Measurements from ENCODE around the gene PDIA2. TPM values are rescaled to one million over a fixed set of nuclear protein-coding genes. Genes with fewer than 3 reads are reported as not detected.

PDIA2 gene
- total and polyA plus RNA-seq, 9 donors: 0.46 to 1.8 (median 0.63) TPM

DNA sequence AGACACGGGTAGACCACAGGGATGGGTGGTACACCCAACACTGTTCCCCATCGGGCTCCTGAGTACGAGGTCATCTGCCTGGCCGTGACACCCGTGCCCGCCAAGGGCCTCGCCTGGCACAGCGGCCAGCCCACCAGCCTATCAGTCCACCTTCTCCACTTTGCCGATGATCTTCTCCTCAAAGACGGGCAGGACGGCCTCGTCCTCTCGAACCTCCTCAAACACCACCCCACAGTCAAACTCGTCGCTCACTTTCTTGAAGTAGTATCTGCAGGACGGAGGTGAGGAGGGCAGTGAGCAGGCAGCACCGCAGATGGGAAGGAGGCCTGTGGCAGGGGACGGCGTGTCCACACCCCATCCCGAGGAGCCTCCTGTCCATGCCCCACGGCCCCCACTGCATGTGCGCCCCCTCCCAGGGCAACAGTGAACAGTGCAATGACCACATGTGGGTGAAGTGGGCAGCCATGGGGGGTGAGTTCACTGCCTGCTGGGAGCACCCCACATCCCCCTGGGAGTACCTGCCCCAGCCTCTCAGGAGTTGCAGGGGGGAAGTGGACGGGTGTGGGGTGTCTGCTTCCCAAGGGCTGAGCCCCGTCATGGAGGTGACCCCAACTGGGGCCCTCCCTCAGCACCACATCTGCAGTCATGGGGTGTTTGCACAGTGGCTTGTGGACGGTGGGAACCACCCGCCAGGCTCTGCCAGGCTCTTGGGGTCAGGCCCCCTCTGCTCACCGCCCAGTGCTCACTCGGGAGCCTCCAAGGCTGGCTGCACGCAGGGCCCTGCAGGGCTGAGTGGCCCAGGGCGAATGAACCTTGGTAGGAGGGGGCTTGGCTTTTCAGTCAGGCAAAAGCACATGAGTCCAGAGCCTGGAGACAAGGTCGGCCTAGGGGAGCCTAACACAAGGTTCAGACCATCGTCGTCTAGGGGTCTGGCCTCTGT lies 5.3 kb downstream of the PDIA2 start:
- H3K9me3 ChIP-seq (replicated peaks; ENCODE audit: control insufficient read depth, low read depth, low read length): no peaks in the 10 kb centered on the region
- no peaks in the 10 kb centered on the region for H3K4me1 ChIP-seq (ENCODE audit: control insufficient read depth, insufficient read depth, low read length)
- WGBS (ENCODE audit: insufficient coverage): 92% methylated on average over 27 of the region's 33 CpGs
- no peak for DNase-seq
- peaks cover 62% of the 10 kb centered on the region for H3K36me3 ChIP-seq (ENCODE audit: control insufficient read depth, insufficient read depth, low read length)
- H3K27ac ChIP-seq (ENCODE audit: low read length): no peak overlapping the region
- peaks cover 2% of the 10 kb centered on the region for H3K27me3 ChIP-seq (ENCODE audit: control insufficient read depth, insufficient read depth, low read length)
- H3K4me3 ChIP-seq (ENCODE audit: low read length): no peak overlapping the region

DNA sequence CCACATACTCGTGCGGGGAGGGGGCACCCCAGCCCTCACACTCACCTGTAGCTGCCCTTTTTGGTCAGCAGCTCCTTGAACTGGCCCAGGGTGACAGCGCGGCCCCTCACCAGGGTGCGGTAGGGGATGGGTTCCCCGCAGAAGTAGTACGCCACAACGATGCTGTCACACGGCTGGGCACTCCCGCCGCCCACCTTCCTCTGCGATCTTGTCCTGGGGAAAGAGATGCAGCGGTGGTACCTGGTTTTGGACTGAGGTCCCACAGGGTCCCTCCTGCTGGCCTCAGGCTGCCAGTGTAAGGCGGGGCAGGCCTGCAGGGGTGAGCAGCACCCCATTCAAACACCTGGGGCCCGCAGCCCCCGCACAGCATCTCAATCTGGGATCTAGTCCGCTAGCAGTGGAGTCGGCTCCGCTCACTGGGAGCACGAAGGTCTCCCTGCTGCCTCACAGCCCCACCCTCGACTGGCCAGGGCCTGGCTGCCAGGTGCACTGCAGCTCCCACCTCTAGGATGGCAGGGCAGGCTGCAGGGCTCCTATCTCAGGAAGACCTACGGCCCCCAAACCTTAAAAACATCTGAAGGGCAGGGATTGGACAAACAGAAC lies 6.5 kb downstream of the PDIA2 start:
- Histone ChIP-seq H3K27me3 (ENCODE audit: control insufficient read depth, insufficient read depth, low read length) (no peaks in the 10 kb centered on the region), H3K9me3 (replicated peaks; ENCODE audit: control insufficient read depth, low read depth, low read length) (no peaks in the 10 kb centered on the region), H3K4me1 (ENCODE audit: control insufficient read depth, insufficient read depth, low read length) (no peaks in the 10 kb centered on the region), H3K4me3 (ENCODE audit: low read length) (no peak overlapping the region), H3K36me3 (ENCODE audit: control insufficient read depth, insufficient read depth, low read length) (peaks cover 69% of the 10 kb centered on the region), H3K27ac (ENCODE audit: low read length) (no peak overlapping the region)
- DNase-seq: no peak
- 89% methylated on average over 21 of the region's 22 CpGs for WGBS (ENCODE audit: insufficient coverage)

DNA sequence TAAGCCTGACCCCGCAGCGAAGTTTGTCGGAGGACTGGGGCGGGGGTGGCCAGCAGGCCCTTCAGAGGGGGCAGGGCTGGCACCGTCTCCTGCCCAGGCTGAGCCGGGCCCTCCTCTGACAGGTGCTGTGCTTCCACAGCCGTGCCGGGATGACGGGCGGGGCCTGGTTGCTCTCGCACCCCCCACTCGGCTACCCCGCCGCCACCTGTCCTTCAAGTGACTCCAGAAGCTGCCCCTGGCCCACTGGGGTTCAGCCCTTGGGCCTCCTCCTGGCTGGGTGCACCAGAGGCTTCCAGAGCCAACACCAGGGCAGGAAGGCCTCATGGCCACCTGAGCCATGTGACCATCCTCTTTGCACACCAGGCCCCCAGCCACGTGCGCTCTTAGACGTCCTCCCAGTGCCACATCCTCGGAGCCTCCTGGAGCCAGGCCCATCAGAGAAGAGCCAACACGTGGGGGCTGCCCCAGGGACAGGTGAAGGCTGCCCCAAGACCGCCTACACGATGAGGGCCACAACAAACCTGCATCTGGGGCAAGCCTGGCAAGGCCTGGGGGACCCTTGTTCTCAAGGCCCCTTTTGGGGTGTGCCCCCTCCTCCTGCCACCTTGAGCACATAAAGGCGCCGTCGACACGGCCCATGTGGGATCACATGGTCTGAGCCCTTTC lies 7.2 kb downstream of the PDIA2 start:
- no peak overlapping the region for H3K27ac ChIP-seq (ENCODE audit: low read length)
- H3K4me3 ChIP-seq (ENCODE audit: low read length): no peak overlapping the region
- 80% methylated on average over 25 of the region's 25 CpGs for WGBS (ENCODE audit: insufficient coverage)
- H3K9me3 ChIP-seq (replicated peaks; ENCODE audit: control insufficient read depth, low read depth, low read length): no peaks in the 10 kb centered on the region
- H3K4me1 ChIP-seq (ENCODE audit: control insufficient read depth, insufficient read depth, low read length): no peaks in the 10 kb centered on the region
- no peak for DNase-seq
- no peaks in the 10 kb centered on the region for H3K27me3 ChIP-seq (ENCODE audit: control insufficient read depth, insufficient read depth, low read length)
- peaks cover 69% of the 10 kb centered on the region for H3K36me3 ChIP-seq (ENCODE audit: control insufficient read depth, insufficient read depth, low read length)

DNA sequence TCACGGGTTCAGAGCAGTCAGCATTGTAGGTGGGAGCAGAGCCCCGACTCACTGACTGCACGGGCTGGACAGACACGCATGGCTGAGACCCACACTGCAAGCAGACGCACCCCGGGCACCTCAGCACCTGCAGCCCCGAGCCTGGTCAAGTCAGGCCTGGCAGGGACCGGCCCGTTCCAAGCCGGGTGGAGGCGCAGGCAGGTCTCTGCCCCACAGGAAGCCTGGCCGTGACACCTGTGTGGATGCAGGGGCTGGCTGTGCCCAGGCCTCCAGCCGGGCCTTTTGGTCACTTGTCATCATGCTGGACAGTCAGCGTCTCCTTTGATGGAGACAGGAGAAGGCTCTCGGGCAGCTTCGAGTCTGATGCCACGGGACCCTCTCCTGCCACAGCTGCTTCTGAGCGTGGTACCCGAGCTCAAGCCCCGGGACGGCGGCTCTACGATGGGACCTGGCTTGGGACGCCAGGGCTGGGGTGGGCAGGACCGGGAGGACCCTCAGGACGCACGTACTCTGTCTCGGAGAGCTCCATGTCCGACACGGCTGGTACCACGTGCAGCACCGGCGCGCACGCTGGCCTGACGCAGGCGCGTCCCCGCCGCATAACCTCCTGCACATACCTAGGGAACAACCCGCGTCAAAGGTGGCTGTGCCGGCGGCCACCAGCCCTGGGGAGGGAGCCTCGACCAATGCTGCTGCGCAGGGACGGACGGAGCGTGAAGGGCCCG lies 7.9 kb downstream of the PDIA2 start:
- Histone ChIP-seq H3K27me3 (ENCODE audit: control insufficient read depth, insufficient read depth, low read length) (no peaks in the 10 kb centered on the region), H3K36me3 (ENCODE audit: control insufficient read depth, insufficient read depth, low read length) (peaks cover 69% of the 10 kb centered on the region), H3K27ac (ENCODE audit: low read length) (no peak overlapping the region), H3K4me3 (ENCODE audit: low read length) (no peak overlapping the region), H3K4me1 (ENCODE audit: control insufficient read depth, insufficient read depth, low read length) (no peaks in the 10 kb centered on the region), H3K9me3 (replicated peaks; ENCODE audit: control insufficient read depth, low read depth, low read length) (no peaks in the 10 kb centered on the region)
- WGBS (ENCODE audit: insufficient coverage): 93% methylated on average over 50 of the region's 50 CpGs
- no peak for DNase-seq

DNA sequence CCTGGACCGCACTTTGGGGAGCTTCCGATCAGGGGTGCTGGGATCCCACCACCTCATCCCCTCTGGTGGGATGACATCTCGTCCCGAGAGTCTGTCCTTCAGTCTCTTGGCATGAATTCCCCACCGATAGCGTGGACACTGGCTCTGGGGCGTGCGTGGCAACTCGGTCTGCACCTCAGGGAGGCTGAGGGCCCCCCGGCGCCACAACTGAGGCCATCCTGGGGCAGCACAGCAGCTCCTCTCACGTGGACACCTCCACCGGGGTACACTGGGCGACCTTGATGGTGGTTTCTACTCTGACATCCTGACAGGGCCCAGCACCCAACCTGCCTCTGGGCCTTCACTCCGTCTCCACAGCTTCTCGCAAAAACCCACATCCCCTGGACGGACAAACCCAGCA lies 8.6 kb downstream of the PDIA2 start:
- Histone ChIP-seq H3K4me3 (ENCODE audit: low read length) (no peak overlapping the region), H3K9me3 (replicated peaks; ENCODE audit: control insufficient read depth, low read depth, low read length) (no peaks in the 10 kb centered on the region), H3K27me3 (ENCODE audit: control insufficient read depth, insufficient read depth, low read length) (no peaks in the 10 kb centered on the region), H3K4me1 (ENCODE audit: control insufficient read depth, insufficient read depth, low read length) (no peaks in the 10 kb centered on the region), H3K36me3 (ENCODE audit: control insufficient read depth, insufficient read depth, low read length) (peaks cover 73% of the 10 kb centered on the region), H3K27ac (ENCODE audit: low read length) (no peak overlapping the region)
- no peak for DNase-seq
- WGBS (ENCODE audit: insufficient coverage): 88% methylated on average over 14 of the region's 17 CpGs

DNA sequence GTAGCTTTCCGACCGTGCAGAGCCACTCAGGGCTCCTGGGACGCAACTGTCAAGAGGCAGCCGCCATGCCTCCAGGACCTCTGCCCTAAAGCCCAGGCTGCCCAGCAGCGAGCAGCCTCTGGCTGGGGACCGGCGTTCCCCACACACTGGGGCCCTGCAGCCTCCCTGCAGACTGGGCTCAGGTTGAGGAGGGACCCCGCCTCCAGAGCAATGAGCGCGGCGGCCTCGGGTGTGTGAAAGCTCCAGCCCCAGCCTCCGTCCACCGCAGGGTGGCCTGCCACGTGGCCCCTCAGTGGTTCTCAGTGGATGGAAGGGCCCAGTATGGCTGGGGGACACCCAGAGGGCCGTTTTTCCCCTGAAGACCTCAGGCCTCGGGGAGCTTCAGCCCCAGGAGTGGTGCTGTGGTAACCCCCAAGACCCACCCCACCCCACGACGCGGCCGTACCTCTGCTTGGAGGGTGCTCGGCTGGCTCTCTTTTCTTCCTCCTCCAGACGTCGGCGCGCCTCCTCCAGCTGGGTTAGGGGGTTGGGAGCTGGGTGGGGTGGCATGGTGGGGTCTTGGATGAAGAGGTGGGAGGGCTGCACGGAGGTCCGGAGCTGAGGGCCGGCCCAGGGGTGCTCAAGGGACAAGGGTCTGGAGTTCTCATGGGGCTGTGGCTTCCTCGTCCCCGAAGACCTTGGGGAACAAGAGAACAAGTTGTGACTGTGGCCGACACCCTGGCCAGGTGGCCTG lies 10.2 kb downstream of the PDIA2 start:
- Histone ChIP-seq H3K4me3 (ENCODE audit: low read length) (no peak overlapping the region), H3K36me3 (ENCODE audit: control insufficient read depth, insufficient read depth, low read length) (peaks cover 73% of the 10 kb centered on the region)
- WGBS (ENCODE audit: insufficient coverage): 88% methylated on average over 20 of the region's 32 CpGs

DNA sequence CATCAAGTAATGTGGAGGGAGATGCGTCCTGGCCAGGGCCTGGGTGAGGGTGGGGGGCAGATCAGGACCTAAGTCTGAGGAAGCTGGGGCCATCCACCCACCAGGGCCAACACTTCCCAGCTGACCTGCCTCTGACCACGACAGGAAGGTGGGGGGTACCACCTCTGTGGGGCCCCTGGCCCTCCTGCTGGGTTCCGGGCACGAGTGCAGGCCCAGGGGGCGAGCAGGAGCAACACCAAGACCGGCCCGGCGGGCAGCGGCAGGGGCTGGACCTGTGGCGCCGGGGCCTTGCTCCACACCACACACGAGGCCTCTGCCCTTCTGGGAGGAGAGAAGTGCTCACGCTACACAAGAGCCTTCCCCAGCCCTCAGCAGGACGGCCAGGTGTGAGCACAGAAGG lies 13.3 kb downstream of the PDIA2 start:
- Histone ChIP-seq H3K9me3 (replicated peaks; ENCODE audit: control insufficient read depth, low read depth, low read length) (no peaks in the 10 kb centered on the region), H3K36me3 (ENCODE audit: control insufficient read depth, insufficient read depth, low read length) (peaks cover 60% of the 10 kb centered on the region), H3K4me1 (ENCODE audit: control insufficient read depth, insufficient read depth, low read length) (no peaks in the 10 kb centered on the region), H3K27me3 (ENCODE audit: control insufficient read depth, insufficient read depth, low read length) (no peaks in the 10 kb centered on the region), H3K27ac (ENCODE audit: low read length) (no peak overlapping the region), H3K4me3 (ENCODE audit: low read length) (no peak overlapping the region)
- WGBS (ENCODE audit: insufficient coverage): 96% methylated on average over 12 of the region's 14 CpGs
- DNase-seq: no peak

More for the DNA sequence above, 10.2 kb downstream of the PDIA2 start:
- Histone ChIP-seq H3K27ac (ENCODE audit: low read length) (no peak overlapping the region), H3K9me3 (replicated peaks; ENCODE audit: control insufficient read depth, low read depth, low read length) (no peaks in the 10 kb centered on the region), H3K27me3 (ENCODE audit: control insufficient read depth, insufficient read depth, low read length) (no peaks in the 10 kb centered on the region), H3K4me1 (ENCODE audit: control insufficient read depth, insufficient read depth, low read length) (no peaks in the 10 kb centered on the region)
- DNase-seq: no peak

DNA sequence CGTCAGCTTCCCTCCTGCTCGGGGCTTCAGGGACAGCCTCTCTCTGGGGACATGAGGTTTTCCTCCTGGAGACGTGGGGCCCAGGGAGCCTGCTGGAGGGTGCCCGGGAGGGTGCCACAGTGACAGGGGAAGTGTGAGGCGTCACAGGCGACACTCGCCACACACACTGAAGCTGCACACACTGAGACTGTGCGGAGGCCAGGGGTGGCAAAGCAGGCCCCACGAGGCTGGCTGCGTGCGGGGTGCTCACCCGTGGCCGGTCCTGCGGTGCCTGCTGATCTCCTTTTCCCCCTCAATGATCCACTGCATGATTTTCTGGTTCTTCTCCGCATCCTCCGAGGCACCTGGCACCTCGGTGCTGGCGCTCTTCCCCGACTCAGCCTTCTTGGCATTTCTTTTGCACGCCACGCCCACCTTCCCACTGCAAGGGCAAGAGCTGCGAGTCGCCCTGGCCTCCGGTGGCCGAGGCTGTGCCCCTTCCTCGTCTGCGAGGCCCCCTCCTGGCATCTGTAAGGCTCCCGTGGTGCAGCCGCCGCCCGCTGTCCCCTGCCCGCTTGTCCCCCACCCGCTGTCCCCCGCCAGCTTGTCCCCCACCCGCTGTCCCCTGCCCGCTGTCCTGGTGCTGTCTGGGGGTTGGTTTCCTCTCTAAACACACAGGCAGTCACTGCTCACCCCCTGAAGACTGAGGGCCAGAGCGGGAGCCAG lies 14.0 kb downstream of the PDIA2 start:
- DNase-seq: no peak
- no peaks in the 10 kb centered on the region for H3K4me1 ChIP-seq (ENCODE audit: control insufficient read depth, insufficient read depth, low read length)
- no peaks in the 10 kb centered on the region for H3K9me3 ChIP-seq (replicated peaks; ENCODE audit: control insufficient read depth, low read depth, low read length)
- no peaks in the 10 kb centered on the region for H3K27me3 ChIP-seq (ENCODE audit: control insufficient read depth, insufficient read depth, low read length)
- peaks cover 59% of the 10 kb centered on the region for H3K36me3 ChIP-seq (ENCODE audit: control insufficient read depth, insufficient read depth, low read length)
- H3K4me3 ChIP-seq (ENCODE audit: low read length): no peak overlapping the region
- WGBS (ENCODE audit: insufficient coverage): 86% methylated on average over 24 of the region's 37 CpGs
- H3K27ac ChIP-seq (ENCODE audit: low read length): no peak overlapping the region

DNA sequence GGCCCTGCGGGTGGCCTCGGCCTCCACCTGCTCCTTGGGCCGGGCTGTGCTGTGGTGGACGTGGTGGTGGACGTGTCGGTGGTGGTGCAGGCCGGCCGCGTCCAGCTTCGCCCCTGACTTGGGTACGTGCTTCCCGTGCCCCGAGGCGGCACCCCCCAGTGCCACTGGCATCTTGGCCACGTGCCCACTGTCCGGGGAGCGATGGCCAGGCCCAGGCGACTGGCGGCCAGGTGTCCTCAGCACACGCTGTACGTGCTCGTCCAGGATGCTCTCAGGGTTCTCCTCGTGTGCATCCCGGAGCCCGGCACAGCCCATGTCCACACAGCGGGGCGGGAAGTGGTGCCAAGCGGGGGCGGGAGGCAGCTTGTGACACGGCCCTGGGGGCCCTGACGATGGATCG lies 14.9 kb downstream of the PDIA2 start:
- H3K36me3 ChIP-seq (ENCODE audit: control insufficient read depth, insufficient read depth, low read length): peaks cover 59% of the 10 kb centered on the region
- no peak for DNase-seq
- no peaks in the 10 kb centered on the region for H3K4me1 ChIP-seq (ENCODE audit: control insufficient read depth, insufficient read depth, low read length)
- 91% methylated on average over 27 of the region's 32 CpGs for WGBS (ENCODE audit: insufficient coverage)
- H3K27ac ChIP-seq (ENCODE audit: low read length): no peak overlapping the region
- no peaks in the 10 kb centered on the region for H3K27me3 ChIP-seq (ENCODE audit: control insufficient read depth, insufficient read depth, low read length)
- no peak overlapping the region for H3K4me3 ChIP-seq (ENCODE audit: low read length)
- no peaks in the 10 kb centered on the region for H3K9me3 ChIP-seq (replicated peaks; ENCODE audit: control insufficient read depth, low read depth, low read length)
